RWPE1 (cell line): Measurements from ENCODE around the gene PKHD1.

Experiments
- CTCF ChIA-PET: fragments of 350-600 bp; sonication (Branson Sonifier 250); formaldehyde crosslinking; extraction: SDS; loops from one replicate; lab custom pipeline; 2021; lab: Yijun Ruan, JAX
- POLR2A ChIA-PET: fragments of 400-600 bp; formaldehyde crosslinking; extraction: SDS; loops from one replicate; lab custom pipeline; 2020; ENCODE audit warnings: antibody characterized with exemption; ENCODE audit not compliant: low non-redundant PET; lab: Yijun Ruan, JAX
- DNase-seq: peaks from one replicate; pipeline ENCODE4 v3.0.0; 2012; ENCODE audit warnings: low spot score
- H3K27ac ChIP-seq: fragments of 450-650 bp; 2 replicates; pipeline ENCODE4 v1.5.1; 2017
- TF ChIP-seq, protein P1 (sequence below): fragments of 450-650 bp; conservative IDR thresholded peaks from 2 replicates; pipeline ENCODE4 v1.5.1; 2017; ENCODE audit warnings: low read depth, mild to moderate bottlenecking

Gene PKHD1

DNA sequence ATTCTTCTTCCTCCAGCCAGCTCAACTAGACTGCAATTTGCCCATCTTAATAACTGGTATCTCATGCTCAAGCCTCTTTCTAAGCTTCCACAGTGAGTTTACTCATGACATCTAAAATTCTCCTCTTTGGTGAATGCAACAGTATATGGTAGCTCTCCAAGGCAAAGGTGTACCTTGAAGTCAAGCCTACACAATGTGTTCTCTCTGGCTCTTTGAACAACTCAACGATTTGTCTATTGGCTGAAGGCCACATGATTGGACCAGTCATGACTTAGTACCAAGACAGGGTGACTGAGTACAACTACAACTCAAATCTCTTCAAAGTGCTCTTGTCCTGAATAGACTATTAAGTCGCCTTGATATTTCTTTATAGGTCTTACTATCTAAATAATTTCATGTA lies 199.6 kb downstream of the PKHD1 start:
- no peak overlapping the region for H3K27ac ChIP-seq
- ChIA-PET POLR2A (no interaction called here), CTCF (no interaction called here)
- no peak for DNase-seq
- TF ChIP-seq, protein P1, sequence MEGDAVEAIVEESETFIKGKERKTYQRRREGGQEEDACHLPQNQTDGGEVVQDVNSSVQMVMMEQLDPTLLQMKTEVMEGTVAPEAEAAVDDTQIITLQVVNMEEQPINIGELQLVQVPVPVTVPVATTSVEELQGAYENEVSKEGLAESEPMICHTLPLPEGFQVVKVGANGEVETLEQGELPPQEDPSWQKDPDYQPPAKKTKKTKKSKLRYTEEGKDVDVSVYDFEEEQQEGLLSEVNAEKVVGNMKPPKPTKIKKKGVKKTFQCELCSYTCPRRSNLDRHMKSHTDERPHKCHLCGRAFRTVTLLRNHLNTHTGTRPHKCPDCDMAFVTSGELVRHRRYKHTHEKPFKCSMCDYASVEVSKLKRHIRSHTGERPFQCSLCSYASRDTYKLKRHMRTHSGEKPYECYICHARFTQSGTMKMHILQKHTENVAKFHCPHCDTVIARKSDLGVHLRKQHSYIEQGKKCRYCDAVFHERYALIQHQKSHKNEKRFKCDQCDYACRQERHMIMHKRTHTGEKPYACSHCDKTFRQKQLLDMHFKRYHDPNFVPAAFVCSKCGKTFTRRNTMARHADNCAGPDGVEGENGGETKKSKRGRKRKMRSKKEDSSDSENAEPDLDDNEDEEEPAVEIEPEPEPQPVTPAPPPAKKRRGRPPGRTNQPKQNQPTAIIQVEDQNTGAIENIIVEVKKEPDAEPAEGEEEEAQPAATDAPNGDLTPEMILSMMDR: no peak

DNA sequence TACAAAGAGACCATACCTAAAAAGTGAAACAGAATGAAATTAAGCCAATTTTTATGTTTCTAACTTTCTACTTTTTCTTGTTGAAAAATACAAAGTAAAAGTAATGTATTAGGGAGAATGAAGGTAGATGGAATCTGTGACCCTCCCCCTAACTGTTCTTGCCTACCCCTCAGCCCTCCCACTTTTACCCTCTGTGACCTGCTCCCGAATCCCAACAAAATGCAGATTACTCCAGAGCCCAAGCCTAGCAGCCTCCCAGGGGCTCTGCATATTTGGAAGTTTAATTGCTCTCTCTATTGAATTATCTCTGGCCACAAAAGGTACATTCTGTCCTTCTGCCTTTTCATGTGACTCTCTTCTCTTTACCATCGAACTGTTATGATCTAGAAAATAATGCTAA lies 201.5 kb downstream of the PKHD1 start:
- no peak for DNase-seq
- TF ChIP-seq, protein P1: no peak
- H3K27ac ChIP-seq: no peak overlapping the region
- POLR2A ChIA-PET: no interaction called here
- CTCF ChIA-PET: no interaction called here

DNA sequence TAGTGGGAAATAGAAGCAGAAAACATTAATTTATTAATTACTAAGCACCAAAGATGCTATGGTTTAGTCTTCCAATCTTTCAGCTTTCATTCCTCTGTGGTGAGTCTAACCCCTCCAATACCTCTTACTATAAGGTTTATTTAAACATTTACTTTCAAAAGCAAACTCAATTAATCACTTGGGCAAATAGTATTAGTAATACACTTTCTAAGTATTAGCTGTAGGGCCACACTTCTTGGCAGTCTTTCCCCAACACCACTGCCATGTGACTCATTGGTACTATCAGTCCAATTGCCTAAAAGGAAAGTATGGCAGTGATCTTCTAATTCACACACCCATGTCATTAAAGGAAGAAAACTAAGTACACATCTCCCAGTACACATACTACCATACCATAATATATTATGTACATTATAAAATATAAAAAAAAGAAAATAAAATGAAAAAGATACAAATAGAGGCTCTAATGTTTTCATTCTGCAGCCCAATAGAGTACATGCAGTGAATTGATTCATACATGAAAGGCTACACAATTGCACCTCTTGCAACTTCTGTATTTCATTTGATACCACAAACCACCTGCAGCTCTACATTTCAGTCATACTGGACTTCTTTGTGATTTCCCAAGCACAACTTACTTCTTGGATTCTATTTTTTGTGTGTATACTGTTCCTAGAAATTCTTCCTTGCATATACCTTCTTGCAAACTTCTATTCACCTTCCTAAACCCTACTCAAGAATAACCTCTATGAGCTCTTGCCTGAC lies 218.6 kb downstream of the PKHD1 start:
- peak; percentile 8 for DNase-seq
- no peak overlapping the region for H3K27ac ChIP-seq
- ChIA-PET POLR2A (no interaction called here), CTCF (no interaction called here)
- TF ChIP-seq, protein P1: no peak

DNA sequence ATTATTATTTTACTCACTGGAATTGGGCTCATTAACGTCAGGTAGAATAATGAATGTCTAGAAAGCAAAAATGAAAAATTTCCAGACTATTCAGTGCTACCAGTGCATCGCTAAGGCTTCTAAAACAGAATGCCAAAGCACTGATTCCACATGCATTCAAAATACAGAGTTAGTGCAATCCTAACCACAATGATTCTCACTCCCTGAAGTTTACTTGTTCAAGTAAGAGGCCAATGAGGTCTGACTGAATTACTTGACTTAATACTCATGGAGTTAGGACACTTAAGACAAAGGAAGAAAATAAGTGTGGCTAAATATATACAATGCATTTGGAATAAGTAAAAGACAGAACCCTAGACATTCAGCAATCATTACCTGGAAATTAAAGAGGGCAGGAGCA lies 220.5 kb downstream of the PKHD1 start:
- no peak overlapping the region for H3K27ac ChIP-seq
- ChIA-PET POLR2A (no interaction called here), CTCF (no interaction called here)
- TF ChIP-seq, protein P1: no peak
- no peak for DNase-seq

DNA sequence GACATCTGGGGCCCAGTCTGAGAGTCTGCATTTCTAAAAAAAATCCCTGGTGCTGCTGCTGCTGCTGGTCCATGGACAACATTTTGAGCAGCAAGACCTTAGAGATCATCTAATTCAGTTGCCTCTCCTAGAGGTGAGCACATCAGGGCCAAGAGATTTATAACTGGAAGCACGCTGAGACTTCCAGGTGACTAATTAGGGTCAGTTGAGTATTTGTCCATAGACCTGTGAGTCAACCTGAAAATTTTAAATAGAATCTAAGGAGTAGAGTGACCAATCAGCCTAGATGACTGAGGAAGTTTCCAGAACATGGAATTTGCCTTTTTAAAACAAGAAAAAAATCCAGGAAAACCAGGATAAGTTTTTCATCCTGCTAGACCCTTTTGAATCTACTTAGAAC lies 221.4 kb downstream of the PKHD1 start:
- ChIA-PET POLR2A (no interaction called here), CTCF (no interaction called here)
- TF ChIP-seq, protein P1: no peak
- no peak for DNase-seq
- H3K27ac ChIP-seq: no peak overlapping the region

DNA sequence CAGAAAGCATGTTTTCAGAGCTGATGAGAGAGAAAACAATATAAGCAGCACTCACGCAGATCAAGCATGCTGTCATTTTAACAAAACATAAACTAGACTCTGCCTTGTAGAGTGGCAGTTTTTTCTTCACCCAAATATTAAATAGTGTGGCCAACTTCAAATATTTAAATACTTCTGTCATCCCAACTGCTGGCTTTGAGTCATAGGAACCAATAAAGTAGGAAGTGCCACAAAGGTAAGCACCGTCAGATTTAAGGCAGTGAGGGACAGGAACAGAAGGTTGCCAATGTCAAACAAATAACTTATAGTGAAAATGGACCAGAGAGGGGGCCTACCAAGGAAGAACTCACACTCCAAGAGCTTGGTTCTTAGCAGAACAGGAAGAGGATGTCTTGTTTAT lies 222.2 kb downstream of the PKHD1 start:
- CTCF ChIA-PET: interaction anchor here (0.7 kb wide), 1 partner anchor 1366 kb away, joined by 5 read pairs; no protein-coding TSS in a partner anchor

More for the DNA sequence above, 222.2 kb downstream of the PKHD1 start:
- TF ChIP-seq, protein P1: no peak
- POLR2A ChIA-PET: no interaction called here
- H3K27ac ChIP-seq: no peak overlapping the region
- DNase-seq: no peak
